Measurements from ENCODE around the gene AGAP2.

Gene AGAP2

DNA sequence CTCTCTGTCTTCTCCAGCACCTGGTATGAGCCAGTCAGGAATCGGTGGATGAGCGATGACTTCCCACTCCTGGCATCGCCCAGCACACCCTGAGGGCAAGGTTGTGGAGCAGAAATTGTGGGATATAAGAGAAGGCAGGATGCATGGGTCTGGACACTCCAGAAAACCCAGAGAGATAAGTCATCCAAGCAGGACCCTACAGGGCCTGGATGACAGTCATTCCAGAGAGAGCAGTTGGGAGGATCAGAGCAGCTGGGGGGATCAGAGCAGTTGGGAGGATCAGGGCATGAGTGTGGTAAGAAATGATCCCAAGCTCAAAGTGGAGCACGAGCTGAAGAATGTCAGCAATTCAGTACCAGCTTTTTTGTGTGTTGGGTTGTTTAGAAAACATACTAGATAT, 4.0 kb downstream of the AGAP2 start:
- Histone ChIP-seq H3K4me1 (ENCODE audit: control insufficient read depth, insufficient read depth, low read length) (peaks cover 15% of the 10 kb centered on the region), H3K9ac (ENCODE audit: low read depth, low read length) (no peak overlapping the region), H3K4me3 (ENCODE audit: low read depth, low read length) (no peak overlapping the region), H3K36me3 (ENCODE audit: control insufficient read depth, insufficient read depth, low read length) (no peaks in the 10 kb centered on the region), H3K27me3 (ENCODE audit: control insufficient read depth, insufficient read depth, low read length) (peaks cover 99% of the 10 kb centered on the region), H3K27ac (ENCODE audit: low read depth, low read length) (no peak overlapping the region), H3K9me3 (ENCODE audit: control insufficient read depth, insufficient read depth, low read length) (no peaks in the 10 kb centered on the region)

- Histone ChIP-seq H3K9me3 (ENCODE audit: control insufficient read depth, insufficient read depth, low read length) (no peaks in the 10 kb centered on the region), H3K9ac (ENCODE audit: low read depth, low read length) (no peak overlapping the region), H3K4me1 (ENCODE audit: control insufficient read depth, insufficient read depth, low read length) (peaks cover 9% of the 10 kb centered on the region), H3K4me3 (ENCODE audit: low read depth, low read length) (no peak overlapping the region), H3K36me3 (ENCODE audit: control insufficient read depth, insufficient read depth, low read length) (no peaks in the 10 kb centered on the region), H3K27ac (ENCODE audit: low read depth, low read length) (no peak overlapping the region), H3K27me3 (ENCODE audit: control insufficient read depth, insufficient read depth, low read length) (peaks cover 98% of the 10 kb centered on the region)
These were observed 4.6 kb downstream of the AGAP2 start for GRCh38 chr12:57733928-57734327.

DNA sequence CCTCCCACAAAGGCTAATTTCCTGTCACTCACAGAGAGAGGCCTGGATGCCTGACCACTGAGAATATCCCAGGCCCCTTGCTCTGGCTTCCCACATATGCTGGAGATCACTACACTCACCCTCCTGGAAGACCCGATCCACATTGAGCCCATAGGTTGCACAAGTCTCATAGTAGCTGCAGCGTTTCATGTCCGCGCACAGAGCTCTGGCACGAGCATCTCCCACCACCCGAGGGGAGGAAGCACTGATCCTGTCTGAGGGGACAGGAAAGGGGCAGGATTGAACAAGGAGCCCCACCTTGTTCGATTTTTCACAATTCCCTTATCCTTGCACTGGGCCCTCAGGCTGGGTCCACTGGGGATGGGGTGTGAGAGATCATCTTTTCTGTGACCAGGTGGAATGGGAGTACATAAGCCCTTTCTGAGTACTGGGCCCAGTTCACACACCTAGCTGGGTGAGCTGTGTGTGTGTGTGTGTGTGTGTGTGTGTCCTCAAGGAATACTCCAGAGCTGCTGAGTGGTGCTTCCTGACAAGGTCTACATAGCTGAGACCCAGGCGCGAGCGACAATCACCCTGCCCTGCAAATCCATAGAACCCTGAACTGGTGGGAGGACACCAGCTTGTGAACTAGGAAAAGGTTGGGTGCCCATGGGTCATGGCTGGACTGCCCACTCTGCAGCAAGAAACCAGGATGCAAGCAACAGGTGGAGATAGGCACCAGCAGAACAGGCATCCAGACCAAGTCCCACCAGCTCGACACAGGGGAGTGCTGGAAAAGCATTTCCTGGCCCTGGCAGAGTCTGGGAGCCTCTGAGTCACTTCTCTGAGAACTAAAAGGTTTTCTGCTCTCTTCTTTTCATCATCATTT, 5.6 kb downstream of the AGAP2 start:
- Histone ChIP-seq H3K27ac (ENCODE audit: low read depth, low read length) (no peak overlapping the region), H3K9me3 (ENCODE audit: control insufficient read depth, insufficient read depth, low read length) (no peaks in the 10 kb centered on the region), H3K27me3 (ENCODE audit: control insufficient read depth, insufficient read depth, low read length) (peaks cover 98% of the 10 kb centered on the region), H3K9ac (ENCODE audit: low read depth, low read length) (no peak overlapping the region), H3K4me3 (ENCODE audit: low read depth, low read length) (no peak overlapping the region), H3K36me3 (ENCODE audit: control insufficient read depth, insufficient read depth, low read length) (no peaks in the 10 kb centered on the region), H3K4me1 (ENCODE audit: control insufficient read depth, insufficient read depth, low read length) (peaks cover 9% of the 10 kb centered on the region)

GRCh38 chr12:57732270-57732669, 6.3 kb downstream of the AGAP2 start:
- no peaks in the 10 kb centered on the region for H3K36me3 ChIP-seq (ENCODE audit: control insufficient read depth, insufficient read depth, low read length)
- H3K27me3 ChIP-seq (ENCODE audit: control insufficient read depth, insufficient read depth, low read length) = peaks cover 98% of the 10 kb centered on the region
- no peak overlapping the region for H3K9ac ChIP-seq (ENCODE audit: low read depth, low read length)
- H3K4me1 ChIP-seq (ENCODE audit: control insufficient read depth, insufficient read depth, low read length) = peaks cover 9% of the 10 kb centered on the region
- no peak overlapping the region for H3K27ac ChIP-seq (ENCODE audit: low read depth, low read length)
- no peaks in the 10 kb centered on the region for H3K9me3 ChIP-seq (ENCODE audit: control insufficient read depth, insufficient read depth, low read length)
- no peak overlapping the region for H3K4me3 ChIP-seq (ENCODE audit: low read depth, low read length)

DNA sequence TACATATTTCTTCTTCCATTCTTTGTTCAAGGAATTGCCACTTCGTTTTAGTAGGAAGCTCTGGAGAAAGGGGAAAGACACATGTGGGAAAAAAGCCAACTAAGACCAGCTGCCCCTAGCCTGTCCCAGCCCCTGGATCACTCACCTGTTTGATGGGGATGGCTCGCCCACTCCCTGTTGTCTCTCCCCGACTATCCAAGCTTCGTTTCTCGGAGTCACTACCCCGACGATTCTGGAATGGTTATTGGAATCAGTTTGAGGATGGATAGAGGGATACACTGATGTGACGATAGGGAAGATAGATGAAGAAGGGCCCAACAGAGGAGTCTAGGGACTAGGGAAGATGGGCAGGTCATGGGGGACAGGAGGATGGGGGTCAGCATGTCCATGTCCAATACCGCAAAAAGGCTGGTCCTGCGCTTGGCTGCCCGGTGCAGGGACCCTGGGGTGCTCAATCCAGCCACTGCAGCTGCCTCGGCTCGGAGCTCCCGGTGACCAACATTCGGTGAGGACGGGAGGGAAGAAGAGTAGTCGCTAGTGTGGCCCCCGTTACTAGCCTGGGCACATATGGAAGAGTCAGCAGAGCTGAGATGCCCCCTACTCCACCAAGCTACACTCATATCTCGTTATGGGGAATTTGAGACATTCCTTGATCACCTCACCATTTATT, 7.0 kb downstream of the AGAP2 start:
- Histone ChIP-seq H3K27ac (ENCODE audit: low read depth, low read length) (no peak overlapping the region), H3K9me3 (ENCODE audit: control insufficient read depth, insufficient read depth, low read length) (no peaks in the 10 kb centered on the region), H3K4me1 (ENCODE audit: control insufficient read depth, insufficient read depth, low read length) (peaks cover 6% of the 10 kb centered on the region), H3K36me3 (ENCODE audit: control insufficient read depth, insufficient read depth, low read length) (no peaks in the 10 kb centered on the region), H3K9ac (ENCODE audit: low read depth, low read length) (no peak overlapping the region), H3K4me3 (ENCODE audit: low read depth, low read length) (no peak overlapping the region), H3K27me3 (ENCODE audit: control insufficient read depth, insufficient read depth, low read length) (peaks cover 98% of the 10 kb centered on the region)

DNA sequence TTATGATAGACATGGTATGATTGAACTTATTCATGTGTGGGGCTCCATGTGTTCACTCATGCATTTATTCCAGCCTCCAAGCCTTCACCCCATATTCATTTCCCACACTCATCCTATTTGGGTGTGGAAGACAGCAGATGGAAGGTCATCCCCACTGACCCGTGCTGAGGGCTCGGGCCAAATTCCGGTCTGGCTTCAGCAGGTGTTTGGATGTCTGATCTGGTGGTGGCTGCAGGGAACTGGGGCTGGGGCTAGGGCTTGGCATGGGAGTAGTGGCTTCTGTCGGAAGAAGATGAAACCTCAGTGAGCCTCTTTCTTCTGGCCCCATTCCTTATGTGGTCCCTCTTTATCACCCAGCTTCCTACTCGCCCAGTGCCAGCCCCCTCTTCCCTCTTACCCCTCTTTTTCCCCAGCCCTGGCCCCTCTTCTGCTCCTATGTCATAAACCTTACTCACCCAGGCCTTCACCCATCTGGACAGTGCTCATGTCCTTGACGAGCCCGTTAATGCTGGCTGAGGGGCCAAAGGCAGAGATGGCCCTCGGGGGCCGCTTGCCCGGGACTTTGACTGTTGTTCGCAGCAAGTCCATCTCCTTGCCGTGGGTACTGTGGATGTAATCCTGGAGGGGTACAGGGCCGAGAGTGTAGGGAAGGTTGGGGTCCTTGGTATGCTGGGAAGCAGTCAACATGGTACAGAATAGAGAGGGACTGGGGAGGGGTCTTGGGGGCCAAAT, 8.0 kb downstream of the AGAP2 start:
- Histone ChIP-seq H3K27me3 (ENCODE audit: control insufficient read depth, insufficient read depth, low read length) (peaks cover 95% of the 10 kb centered on the region), H3K27ac (ENCODE audit: low read depth, low read length) (no peak overlapping the region), H3K4me3 (ENCODE audit: low read depth, low read length) (no peak overlapping the region), H3K9ac (ENCODE audit: low read depth, low read length) (no peak overlapping the region), H3K4me1 (ENCODE audit: control insufficient read depth, insufficient read depth, low read length) (peaks cover 1% of the 10 kb centered on the region), H3K9me3 (ENCODE audit: control insufficient read depth, insufficient read depth, low read length) (no peaks in the 10 kb centered on the region), H3K36me3 (ENCODE audit: control insufficient read depth, insufficient read depth, low read length) (no peaks in the 10 kb centered on the region)

GRCh38 chr12:57729321-57729844, 9.2 kb downstream of the AGAP2 start:
- no peak overlapping the region for H3K27ac ChIP-seq (ENCODE audit: low read depth, low read length)
- no peaks in the 10 kb centered on the region for H3K9me3 ChIP-seq (ENCODE audit: control insufficient read depth, insufficient read depth, low read length)
- H3K4me3 ChIP-seq (ENCODE audit: low read depth, low read length) = no peak overlapping the region
- peaks cover 95% of the 10 kb centered on the region for H3K27me3 ChIP-seq (ENCODE audit: control insufficient read depth, insufficient read depth, low read length)
- no peaks in the 10 kb centered on the region for H3K4me1 ChIP-seq (ENCODE audit: control insufficient read depth, insufficient read depth, low read length)
- H3K9ac ChIP-seq (ENCODE audit: low read depth, low read length) = no peak overlapping the region
- H3K36me3 ChIP-seq (ENCODE audit: control insufficient read depth, insufficient read depth, low read length) = no peaks in the 10 kb centered on the region

DNA sequence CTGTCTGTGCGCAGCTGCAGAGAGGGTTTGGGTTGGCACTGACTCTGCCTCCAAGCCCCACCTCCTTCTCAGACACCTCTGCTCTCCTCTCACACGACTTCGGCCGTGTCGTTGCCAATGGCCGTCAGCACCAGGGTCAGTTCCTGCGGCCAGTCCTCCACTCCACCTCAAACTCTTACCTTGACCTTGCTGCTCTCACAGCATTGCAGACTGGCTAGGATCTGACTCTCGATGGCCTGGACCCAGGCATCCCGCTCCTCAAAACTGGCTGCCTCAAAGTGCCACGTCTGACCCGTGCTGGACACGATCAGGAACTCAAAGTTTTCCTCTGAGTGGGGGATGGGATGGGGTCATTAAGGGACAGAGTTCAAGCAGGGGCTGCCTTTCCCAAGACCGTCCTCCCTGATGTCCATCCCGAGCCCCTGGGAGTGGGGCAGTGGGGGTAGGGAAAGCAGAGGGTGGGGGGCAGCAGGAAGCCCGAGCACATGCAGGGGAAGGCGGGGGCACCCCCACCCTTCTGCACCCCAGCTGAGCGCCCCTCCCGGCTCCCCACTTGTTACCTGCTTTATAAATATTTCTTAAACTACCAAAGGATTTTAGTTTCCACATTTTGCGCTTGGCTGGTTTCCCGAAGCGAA, 10.7 kb downstream of the AGAP2 start:
- Histone ChIP-seq H3K27ac (ENCODE audit: low read depth, low read length) (no peak overlapping the region), H3K36me3 (ENCODE audit: control insufficient read depth, insufficient read depth, low read length) (no peaks in the 10 kb centered on the region), H3K4me1 (ENCODE audit: control insufficient read depth, insufficient read depth, low read length) (no peaks in the 10 kb centered on the region), H3K4me3 (ENCODE audit: low read depth, low read length) (peak overlapping the region; percentile 66; the same call in 1 of the 2 replicates), H3K9me3 (ENCODE audit: control insufficient read depth, insufficient read depth, low read length) (no peaks in the 10 kb centered on the region), H3K9ac (ENCODE audit: low read depth, low read length) (no peak overlapping the region), H3K27me3 (ENCODE audit: control insufficient read depth, insufficient read depth, low read length) (peaks cover 88% of the 10 kb centered on the region)

DNA sequence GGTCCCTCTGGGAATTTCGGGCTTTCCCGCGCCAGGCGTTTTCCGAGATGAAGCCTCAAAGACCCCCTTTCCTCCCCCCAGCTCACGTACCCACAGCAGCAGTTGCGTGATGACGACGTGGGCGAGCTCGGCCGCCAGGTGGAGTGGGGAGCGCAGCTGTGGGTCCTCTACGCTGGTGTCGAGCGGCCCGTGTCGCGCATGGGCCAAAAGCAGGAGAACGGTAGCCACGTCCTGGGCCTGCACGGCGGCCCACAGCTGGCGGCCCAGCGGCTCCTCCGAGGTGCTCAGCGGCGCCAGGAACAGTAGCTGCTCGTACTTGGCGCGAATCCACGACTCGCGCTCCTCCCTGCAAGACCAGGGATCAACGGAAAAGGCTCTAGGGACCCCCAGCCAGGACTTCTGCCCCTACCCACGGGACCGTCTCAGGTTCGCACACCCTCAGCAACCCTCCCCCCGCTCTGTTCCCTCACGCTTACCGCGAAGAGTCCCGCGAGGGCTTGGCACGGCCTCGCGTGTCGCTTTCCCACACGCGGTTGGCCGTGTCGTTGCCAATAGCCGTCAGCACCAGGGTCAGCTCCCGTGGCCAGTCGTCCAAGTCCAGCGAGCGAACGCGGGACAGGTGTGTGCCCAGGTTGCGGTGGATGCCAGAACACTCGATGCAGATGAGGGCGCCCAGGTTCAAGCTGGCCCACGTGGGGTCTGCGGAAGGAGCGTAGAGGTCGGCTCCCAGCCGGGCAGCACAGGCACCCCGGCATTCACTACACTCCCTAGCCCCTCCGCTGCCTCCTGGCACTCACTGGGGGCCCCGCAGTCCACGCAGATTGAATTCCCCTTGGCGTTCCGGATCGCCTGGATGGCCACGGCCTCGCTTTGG, 11.4 kb downstream of the AGAP2 start:
- H3K27ac ChIP-seq (ENCODE audit: low read depth, low read length) = no peak overlapping the region
- H3K36me3 ChIP-seq (ENCODE audit: control insufficient read depth, insufficient read depth, low read length) = no peaks in the 10 kb centered on the region
- no peaks in the 10 kb centered on the region for H3K4me1 ChIP-seq (ENCODE audit: control insufficient read depth, insufficient read depth, low read length)
- H3K27me3 ChIP-seq (ENCODE audit: control insufficient read depth, insufficient read depth, low read length) = peaks cover 80% of the 10 kb centered on the region
- no peaks in the 10 kb centered on the region for H3K9me3 ChIP-seq (ENCODE audit: control insufficient read depth, insufficient read depth, low read length)
- H3K4me3 ChIP-seq (ENCODE audit: low read depth, low read length) = peak overlapping the region; percentile 66
- H3K9ac ChIP-seq (ENCODE audit: low read depth, low read length) = no peak overlapping the region

All from HUES48 (cell line).